ENCODE results near the gene AFMID.

AFMID gene

GRCh38 chr17:78255029-78255656 lies 68.0 kb downstream of the AFMID start:
- no peak for DNase-seq (ENCODE audit: low read depth)

GRCh38 chr17:78255953-78256706 lies 69.0 kb downstream of the AFMID start:
- no peak for DNase-seq (ENCODE audit: low read depth)

DNA sequence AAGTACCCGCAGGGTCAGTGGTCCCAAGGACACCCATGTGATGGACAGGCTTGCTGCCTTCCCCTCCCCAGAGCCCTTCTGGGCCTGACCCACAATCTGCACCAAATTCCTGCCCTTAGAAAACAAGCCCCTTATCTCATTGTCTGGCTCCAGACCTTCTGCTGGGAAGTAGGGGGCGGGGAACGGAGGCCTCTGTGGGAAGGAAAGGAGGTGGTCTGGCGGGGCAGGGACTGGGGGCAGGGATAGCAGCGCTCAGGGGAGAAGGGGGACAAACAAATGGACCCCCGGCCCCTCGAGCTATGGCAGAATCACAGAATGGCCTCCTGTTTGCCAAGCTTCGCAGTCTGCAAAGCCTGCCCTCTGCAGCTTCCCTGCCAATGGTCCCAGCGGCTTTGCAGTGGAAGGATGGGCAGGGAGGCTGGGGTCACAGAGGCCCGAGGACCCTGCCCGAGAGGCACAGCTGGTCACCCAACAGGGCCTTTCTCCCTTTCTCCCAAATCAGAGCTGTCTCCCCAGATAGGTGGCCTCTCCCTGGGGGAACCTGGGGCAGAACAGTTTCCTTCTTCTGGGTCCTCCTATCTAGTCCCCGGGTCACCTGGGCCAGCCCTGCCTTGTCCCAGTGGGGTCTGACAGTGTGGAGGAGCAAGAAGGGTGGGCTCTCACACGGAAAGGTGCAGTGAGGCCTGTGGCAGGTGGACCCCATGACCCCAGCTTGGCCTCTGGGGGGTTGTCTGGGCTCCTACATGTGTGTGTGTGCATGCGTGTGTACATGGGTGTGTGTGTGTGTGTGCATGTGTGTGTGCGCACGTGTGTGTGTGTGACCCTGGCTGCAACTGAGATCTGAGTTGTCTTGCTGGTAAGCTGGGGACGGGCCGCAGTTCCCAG lies 69.8 kb downstream of the AFMID start:
- DNase-seq (ENCODE audit: low read depth): no peak
